ENCODE results near the gene IGDCC3.

IGDCC3 gene

DNA sequence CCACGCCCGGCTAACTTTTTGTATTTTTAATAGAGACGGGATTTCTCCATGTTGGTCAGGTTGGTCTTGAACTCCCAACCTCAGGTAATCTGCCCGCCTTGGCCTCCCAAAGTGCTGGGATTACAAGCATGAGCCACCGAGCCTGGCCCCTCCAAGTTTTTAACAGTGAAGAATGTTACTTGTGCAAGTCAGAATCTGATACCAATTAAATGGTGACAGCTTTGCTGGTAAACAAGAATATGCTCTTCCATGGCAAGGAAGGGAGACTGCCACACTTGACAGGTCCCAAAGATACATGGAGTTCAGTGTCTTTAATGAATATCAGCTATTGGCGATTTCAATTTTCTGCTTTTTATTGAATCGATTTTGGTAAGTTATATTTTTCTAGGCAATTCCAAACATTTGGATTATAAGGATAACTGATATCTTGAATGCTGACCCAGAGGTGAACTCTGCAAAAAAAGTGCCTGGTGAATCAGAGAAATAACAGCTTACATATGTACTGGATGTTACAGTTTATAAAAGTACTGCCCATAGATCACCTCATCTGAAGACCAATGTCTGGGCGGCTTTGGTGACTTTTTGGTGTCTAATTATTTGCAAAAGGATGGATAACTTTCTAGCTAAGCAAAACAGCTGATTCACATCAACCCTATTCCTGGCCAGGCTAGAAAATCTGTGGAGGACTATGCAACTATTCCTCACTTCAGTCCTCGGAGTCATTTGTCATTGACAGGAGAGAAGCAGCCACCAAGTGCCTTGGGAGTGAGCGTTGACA is 92.3 kb downstream of the IGDCC3 start:
- no peak for DNase-seq

DNA sequence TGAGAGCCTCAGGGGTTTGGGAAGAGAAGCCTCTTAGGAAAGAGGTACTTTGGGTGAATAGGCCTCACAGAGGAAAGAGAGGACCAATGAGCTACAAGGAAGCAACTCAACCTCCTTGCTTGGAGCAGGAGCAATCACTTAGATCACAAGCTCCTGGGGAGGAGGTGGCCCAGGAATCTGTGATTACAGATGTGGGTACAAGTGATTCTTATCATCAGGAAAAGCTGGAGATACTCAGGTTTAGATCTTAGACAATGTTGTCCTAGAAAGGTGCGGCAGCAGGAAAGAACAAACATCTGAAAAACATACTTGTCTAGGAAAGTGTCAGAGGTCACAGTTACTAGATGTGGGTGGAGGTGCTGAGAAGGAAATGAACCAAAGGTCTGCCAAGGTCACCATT is 99.3 kb downstream of the IGDCC3 start:
- no peak for DNase-seq
